Measurements from ENCODE around the gene SOS1.
A peak's percentile ranks its signal among the peaks of the same experiment; 100 is the strongest.
"Not testable (repeated sequence)": the region's sequence is repeated elsewhere in the genome, so short reads cannot be mapped to it uniquely, and the experiment has no call there.

Gene SOS1

DNA sequence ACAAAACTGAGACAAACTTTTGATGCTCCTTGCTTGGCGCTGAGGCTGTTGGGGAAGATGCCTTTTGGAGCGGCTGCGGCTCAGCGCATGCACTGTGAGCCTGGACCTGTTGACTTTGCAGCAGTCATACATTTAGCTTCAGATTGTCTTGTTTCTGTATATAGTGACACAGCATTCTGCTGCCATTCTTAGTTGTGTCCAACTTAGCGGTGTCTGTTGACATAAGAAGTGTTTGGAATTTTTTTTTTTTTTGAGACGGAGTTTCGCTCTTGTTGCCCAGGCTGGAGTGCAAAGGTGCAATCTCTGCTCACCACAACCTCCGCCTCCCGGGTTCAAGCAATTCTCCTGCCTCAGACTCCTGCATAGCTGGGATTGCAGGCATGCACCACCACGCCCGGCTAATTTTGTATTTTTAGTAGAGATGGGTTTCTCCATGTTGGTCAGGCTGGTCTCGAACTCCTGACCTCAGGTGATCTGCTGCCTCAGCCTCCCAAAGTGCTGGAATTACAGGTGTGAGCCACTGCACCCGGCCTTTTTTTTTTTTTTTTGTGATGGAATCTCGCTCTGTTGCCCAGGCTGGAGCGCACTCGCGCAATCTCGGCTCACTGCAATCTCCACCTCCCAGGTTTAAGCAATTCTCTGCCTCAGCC lies 17.5 kb upstream of the SOS1 start:
- DNase-seq, result not testable (repeated sequence)

DNA sequence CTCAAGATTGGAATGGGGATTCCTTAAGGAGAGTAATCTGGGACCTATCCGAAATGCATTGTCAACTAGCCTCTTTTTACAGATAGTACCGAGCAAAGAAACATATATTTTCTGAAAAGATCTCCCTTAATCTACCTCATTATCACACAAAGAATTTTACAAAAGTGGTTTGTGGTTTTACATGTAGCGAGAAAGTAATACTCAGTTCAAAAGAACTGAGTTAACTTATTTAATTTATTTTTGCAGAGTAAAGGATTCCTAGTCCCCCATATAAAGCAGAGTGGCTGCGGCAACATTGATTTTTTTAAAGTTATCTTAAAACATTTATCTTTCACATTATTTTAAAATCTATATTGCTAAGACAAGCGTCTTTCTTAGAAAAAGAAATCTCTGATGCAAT lies 15.9 kb upstream of the SOS1 start:
- no peak for DNase-seq

DNA sequence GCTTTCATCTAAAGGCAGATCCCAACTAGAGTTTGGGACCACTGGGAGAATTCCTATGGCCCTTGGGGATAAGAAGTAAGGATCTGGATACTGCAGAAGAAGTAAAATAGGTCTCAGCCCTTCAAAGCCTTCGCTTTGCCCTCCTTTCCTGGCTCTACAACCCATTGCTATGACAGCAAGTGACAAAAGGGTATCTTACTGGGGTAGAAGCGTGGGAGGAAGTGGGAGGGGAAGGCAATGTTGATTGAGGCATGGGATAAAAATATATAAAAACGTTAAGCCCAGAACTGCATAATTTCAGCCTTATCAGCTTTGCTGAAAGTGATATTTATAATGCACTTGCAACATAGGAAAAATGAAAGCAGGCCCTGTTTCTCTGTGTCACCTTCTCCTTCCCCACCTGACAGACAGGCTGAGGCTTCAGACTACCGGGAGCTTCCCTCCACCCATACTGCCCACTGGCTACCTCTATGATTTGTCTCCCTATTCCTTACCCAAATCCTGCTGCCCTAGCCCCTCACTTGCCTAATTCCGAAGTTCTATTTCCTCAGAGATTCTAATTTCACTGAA lies 14.9 kb upstream of the SOS1 start:
- no peak for DNase-seq

DNA sequence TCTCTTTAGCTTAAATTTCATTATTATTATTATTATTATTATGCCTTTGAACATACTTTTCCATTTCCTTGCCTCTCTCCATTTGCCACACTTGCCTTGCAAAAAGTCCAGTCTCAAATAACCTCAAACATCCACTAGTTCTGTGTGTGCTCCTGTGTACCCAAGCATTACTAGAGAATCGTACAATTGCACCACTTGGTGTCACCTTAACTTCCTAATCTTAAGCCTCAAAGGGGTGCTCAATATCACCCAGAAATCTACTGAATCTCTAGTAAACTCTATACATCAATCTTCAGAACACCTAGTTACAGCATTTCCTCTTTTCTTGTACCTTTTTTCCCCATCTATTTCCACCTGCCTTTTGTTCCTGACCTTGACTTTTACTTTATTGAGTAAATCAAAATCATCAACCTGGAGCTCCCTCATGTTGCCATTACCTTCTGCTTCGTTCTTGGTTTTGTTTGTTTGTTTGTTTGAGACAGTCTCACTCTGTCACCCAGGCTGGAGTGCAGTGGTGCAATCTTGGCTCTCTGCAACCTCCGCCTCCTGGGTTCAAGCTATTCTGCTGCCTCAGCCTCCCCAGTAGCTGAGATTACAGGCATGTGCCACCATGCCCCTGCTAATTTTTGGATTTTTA lies 12.5 kb upstream of the SOS1 start:
- DNase-seq, result no peak

DNA sequence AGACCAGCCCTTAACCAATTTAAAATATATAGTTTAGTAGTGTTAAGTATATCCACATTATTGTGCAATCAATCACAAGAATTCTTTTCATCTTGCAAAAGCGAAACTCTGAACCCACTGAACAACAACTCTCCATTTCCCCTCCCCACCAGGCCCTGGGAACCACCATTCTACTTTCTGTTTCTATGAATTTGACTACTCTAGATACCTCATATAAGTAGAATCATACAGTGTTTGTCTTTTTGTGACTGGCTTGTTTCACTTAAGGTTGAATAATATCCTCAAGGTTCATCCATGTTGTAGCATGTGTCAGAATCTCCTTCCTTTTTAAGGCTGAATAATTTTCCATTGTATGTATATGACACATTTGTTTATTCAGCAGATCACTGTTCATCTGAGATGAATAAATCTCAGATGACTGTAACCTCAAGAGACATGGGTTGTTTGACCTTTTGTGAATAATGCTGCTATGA lies 8.1 kb upstream of the SOS1 start:
- no peak for DNase-seq

DNA sequence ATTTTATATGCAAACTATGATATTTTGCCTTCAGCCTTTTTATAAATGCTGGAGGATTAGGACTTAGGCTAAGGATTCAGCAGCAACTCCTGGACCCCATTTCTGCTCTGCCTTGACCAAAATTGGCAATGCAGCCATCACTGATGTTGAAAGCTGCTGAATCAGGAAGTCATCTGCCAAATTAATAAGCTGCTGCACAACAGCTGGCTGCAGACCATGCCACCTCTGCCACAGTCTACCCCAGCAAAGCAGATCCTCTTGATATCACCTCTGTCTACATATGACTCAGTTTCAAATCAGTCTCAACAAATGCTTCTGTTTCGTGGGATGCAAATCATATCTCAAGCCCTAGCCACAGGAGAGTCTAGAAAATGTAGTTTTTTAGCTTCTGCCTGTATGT lies 7.1 kb upstream of the SOS1 start:
- no peak for DNase-seq

DNA sequence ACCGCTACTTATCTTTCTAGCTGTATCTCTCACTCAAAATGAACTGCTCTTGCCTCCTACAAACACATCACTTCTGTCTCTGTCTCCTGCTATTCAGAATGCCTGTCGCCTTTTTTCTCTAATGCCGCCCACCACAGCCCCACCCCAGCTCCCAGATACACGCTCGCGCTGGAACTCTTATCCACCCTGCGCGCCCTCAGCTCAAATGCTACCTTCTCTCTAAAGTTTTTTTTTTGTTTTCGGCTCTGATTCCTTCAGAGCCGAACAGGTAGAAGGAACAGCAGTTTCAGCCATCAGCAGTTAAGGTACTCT lies 3.9 kb upstream of the SOS1 start:
- no peak for DNase-seq

DNA sequence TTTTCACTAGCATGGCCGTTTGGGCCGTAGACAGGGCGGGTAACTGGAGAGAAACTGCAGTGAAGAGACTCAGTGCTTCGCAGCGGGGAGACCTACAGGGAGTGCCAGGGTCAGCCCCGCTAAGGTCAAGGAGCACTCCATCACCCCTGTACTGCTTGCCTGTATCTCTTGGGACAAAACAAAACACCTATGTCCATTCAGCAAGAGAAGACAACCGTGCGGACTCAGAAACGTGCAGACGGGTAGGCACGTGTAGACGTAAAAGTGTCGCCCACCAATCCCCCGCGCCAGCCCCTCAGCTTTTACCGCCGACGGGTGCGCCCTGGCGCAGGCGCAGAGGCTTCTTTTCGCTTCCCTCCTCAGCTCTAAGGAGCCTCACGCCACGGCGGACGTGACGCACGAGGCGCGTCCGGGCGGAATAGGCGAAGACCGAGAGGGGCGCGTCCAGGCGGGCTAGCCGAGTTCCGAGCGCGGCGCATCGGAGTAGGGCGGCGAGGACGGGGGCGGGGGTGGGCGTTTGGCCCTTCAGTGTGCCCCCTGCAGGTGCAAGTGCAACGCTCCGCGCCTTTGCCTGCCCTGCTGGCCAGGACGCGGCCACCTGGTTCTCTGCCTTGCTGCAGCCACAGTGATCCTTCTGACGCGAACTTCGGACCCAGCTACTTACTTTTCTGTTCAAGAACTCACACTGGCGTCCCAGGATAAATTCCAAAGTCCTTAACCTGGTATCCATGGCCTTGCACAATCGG lies 3.3 kb upstream of the SOS1 start:
- DNase-seq, result peak; percentile 92

DNA sequence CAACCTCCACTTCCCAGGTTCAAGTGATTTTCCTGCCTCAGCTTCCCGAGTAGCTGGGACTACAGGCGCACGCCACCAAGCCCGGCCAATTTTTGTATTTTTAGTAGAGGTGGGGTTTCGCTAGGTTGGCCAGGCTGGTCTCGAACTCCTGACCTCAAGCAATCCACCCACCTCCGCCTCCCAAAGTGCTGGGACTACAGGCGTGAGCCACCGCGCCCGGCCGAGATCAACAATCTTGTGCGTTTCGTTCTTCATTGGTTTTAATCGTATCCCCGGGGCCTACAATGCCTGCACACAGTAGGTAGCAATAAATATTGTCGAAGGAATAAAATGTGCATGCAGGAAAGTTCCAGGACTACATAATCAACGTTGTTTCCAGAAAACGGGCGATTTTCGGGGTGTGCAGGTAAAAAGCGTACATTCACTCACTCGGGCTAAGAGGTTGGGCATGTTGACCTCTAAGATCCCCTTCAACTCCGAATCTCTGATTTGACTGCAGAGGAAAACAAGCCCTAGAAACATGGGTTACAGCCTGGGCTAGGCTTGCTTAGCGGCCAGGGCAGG lies 2.7 kb upstream of the SOS1 start:
- no peak for DNase-seq

DNA sequence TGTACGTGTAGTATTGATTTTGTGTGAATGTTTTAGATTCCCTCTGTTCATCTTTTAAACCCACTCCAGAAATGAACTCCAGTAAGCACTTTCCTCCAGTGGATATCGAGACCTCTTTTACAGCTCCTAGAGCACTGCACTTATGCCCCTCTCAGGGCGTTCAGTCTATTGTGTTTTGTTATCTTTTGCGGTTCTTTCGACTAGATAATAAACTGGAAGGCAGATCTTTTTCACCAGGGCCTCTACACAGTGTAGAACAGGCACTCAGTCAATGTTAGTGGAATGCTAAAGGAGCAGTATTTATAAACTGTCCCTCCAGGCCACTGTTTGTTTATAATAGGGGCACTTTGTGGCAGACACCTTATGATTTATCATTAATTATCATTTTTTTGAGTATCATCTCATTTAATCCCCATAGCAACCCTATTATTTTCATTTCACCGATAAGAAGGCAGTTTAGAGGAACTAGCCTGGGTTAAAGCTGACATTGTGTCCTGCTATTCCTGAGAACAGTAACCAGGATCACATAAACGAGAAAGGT lies 742 bp upstream of the SOS1 start:
- DNase-seq, result no peak

DNA sequence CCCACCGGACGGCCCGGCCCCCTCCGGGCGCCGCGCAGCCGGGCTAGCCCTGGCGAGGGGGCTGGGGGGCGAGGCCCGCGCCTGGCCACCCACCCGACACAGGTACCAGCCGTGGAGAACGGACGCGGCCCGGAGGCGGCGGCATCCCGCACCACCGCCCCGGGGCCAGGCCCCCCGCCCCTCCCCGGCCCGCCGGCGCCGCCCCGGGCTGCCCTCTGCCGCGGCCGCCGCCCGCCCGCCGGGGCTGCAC lies 405 bp downstream of the SOS1 start:
- no peak for DNase-seq

DNA sequence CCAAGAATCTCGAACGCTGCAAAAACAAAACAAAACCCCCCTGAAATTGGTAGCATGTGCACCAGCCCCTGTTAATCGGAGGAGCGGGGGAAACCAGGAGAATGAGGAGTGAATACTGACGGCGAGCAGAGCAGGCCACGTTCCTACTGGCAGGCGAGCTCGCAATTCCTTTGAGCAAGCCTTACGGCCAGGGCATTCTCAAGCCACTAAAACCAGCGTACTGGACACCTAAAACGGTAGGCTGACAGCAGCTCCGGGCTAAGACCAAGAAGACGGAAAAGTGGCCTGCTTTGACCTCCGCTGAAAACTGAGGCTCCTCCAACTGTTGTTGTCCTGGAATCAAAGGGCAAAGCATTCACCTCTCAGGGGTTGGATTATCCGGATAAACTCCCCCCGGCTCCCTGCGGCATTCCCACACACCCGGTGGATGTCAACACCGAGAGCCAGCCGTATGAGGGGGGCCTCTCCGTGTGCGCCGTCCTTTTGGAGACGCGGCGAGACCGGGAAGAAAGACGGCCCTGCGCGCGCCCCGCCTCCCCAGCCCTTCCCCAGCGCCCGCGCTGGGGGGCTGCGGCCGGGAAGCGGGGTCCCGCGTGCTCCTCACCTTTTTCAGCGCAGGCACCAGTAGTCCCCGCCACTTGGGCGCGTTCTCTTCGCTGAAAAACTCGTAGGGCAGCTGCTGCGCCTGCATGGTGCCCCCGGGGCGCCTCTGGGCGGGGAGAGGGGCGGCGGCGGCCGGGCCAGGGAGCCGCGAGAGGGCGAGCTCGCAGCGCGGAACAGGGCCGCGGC lies 925 bp downstream of the SOS1 start:
- no peak for DNase-seq

DNA sequence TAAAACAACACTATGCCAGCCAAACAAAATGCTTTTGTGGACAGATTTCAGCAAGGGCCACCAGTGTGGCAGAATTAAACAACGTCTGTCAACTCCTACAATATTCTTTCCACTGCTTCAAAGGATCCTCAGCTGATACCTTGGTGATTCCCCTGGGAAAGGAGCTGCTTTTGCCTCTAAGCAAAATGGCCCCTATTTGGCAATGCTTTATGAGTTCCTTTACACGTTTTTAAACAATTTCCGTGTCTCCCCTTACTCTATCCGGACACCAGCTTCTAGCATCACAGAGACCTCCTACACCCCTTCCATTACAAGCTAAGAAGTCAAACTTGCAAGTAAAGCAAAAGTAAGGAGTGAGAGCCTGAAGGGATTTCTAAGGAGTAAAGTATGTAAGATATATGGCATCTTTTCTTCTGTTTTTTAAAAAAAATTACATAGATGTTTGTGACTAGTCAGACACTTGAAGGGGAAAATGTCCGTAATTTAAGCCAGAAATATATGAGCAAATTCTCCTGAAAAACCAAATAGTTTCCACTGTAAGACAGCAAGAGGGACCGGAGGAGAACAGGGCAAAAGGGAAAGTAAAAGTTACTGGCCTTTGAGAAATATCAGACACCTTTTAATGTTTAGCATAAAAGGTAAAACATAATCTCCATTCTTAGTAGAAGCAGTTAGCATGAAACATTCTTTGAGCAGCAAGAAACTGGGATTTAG lies 1.9 kb downstream of the SOS1 start:
- no peak for DNase-seq

DNA sequence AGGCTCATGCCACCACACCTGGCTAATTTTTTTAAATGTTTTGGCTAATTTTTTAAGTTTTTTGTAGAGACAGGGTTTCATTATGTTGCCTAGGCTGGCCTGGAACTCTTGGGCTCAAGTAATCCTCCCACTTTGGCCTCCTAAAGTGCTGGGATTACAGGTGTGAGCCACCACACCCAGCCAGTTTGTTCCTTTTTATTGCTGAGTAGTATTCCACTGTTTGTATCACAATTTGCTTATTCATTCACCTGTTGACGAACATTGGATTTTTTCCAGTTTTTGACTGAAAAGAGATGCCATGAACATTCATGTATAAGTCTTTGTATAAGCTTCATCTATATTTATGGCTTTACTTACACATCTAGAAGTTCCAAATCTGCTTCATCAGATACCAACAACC lies 5.3 kb downstream of the SOS1 start:
- no peak for DNase-seq

DNA sequence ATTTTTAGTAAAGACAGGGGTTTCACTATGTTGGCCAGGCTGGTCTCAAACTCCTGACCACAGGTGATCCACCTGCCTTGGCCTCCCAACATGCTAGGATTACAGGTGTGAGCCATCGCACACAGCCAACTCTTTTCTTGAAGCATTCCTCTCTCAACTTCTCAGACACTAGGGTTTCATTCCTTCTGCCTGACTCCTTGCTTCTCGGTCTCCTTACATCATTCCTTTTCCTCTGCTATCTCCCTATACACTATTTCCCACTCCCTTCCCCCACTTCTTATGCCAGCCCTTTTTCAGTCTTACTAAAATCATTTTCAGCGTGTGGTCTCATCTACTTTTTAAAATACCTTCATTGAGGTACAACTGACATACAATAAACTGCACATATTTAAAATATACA lies 6.1 kb downstream of the SOS1 start:
- no peak for DNase-seq

DNA sequence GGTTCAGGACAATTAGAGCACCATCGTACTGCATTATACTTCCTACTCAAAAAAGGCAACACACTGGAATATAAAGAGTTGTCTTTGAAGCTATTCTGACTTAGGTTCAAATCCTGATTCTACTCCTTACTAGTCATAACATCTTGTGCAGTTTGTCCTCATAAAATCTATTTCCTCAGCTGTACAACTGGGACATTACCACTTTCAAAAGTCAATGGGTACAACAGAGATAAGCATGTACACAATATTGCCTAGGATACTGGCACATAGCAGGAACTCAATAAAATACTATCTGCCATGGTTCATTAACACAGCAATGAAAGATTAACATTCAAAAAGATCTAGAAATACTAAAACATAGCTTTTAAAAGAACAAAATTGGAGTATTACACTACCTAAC lies 11.3 kb downstream of the SOS1 start:
- DNase-seq, result no peak

DNA sequence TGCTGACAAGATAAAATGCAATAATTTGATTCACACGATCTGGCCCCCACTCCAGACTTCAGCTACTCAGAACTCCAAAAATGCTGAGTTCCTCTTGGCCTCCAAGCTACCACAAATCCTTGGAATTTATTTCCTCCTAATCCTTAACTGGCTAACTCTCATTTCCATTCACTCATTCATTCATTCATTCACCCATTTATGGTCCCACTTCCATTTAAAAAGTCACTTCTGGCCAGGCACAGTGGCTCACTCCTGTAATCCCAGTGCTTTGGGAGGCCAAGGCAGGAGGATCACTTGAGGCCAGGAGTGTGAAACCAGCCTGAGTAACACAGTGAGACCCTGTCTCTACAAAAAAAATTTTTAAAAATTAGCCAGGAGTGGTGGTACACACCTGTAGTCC lies 12.5 kb downstream of the SOS1 start:
- no peak for DNase-seq

DNA sequence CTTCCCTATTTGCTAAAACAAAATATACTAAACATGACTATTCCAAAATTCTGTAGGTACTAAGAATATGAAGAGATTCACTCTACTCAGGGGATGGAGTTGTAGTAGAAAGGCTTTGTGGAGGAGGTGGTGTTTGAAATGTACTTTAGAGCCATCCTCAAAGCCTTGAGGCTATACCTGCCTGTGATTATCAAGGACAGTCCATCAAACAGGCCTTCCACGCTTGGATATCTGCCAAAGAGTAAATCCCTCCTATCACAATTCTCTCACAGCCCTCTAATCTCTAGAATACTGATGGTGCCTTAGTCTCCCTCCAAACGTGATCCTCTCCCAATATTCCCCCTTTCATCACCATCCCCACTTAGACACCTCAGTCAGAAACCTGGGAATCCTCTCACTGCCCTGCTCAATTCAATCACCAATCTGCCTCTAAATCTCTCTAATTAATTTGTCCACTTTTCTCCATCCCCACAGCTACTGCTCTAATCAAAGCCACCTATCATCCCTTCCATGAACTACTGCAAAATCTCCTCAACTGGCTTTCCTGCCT lies 13.1 kb downstream of the SOS1 start:
- DNase-seq, result no peak

DNA sequence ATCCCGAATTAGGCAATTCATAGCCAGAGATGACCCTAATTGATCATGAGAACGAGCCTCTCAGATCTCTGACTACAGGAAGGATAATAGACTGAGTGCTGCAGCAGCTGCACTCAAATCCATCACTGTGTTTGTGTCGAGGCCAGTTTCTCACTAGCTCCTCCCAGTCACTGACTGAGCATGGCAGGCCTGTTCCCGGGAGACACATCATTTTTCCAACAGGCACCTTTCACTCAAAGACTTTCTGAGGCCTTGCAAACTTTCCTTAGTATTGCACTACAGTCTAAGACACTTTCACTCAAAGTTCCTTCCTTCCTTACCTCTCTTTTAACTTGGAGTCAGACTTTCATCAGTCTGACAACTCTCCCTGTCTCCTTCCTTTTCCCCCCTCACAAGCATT lies 13.7 kb downstream of the SOS1 start:
- peak; percentile 16 for DNase-seq

DNA sequence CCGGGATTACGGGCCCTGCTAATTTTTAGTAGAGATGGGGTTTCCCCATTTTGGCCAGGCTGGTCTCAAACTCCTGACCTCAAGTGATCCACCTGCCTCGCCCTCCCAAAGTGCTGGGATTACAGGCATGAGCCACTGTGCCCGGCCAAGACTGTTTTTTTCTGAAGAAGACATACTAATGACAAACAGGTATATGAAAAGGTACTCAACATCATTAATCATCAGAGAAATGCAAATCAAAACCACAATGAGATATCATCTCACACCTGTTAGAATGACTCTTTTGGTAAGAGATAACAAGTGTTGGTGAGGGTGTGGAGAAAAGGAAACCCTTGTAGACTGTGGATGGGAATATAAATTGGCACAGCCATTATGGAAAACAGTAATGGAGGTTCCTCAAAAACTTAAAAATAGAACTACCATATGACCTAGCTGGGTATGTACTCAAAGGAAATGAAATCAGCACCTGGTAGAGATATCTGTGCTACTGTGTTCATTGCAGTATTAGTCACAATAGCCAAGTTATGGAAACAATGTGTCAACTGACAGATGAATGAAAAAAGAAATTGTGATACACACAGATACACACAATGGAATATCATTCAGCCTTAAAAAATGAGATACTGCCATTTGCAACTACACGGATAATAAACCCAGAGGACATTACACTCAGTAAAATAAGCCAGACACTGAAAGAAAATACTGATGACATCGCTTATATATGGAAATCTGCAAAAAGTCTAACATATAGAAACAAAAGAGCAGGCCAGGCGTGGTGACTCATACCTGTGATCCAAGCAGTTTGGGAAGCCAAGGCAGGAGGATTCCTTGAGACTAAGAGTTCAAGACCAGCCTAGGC lies 20.8 kb downstream of the SOS1 start:
- DNase-seq, result no peak

DNA sequence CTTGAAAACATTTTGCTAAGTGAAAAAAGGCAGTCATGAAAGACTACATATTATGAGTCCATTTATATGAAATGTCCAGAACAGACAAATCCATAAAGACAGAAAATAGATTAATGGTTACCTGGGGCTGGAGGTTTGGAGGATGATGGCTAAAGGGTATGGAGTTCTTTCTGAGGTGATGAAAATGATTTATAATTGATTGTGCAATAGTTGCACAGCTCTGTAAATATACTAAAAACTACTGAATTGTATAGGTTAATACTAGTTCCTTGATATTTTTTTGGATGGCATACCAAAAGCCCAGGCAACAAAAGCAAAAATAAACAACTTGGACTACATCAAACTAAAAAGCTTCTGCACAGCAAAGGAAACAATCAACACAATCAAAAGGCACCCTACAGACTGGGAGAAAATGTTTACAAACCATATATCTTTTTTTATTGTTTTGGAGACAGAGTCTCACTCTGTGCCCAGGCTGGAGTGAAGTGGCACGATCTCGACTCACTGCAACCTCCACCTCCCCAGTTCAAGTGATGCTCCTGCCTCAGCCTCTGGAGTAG lies 21.5 kb downstream of the SOS1 start:
- no peak for DNase-seq

Data from SHP77 treated with DMSO at 0.1 percent for 48 hours (cell line).